NK-92 (cell line): ENCODE results near the gene CFAP73.
"Not testable (repeated sequence)": the region's sequence is repeated elsewhere in the genome, so short reads cannot be mapped to it uniquely, and the experiment has no call there.

Source experiments
- DNase-seq: peaks from one replicate; lab custom pipeline; 2025; ENCODE audit not compliant: unreplicated experiment; lab: John Stamatoyannopoulos, UW

Gene CFAP73

DNA sequence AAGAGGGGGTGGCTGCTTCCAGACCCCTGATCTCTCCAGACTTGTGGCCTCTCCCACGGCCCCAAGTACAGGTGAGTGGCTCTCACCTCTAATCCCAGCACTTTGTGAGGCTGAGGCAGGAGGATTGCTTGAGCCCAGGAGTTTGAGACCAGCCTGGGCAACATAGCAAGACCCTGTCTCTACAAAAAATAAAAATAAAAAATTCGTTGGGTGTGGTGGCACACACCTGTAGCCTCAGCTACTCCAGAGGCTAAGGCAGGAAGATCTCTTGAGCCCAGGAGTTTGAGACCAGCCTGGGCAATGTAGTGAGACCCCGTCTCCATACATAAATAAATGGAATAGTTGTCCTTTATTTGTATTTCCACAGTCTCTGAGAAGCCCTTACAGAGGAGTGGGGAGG lies 7.8 kb upstream of the CFAP73 start:
- not testable (repeated sequence) for DNase-seq

DNA sequence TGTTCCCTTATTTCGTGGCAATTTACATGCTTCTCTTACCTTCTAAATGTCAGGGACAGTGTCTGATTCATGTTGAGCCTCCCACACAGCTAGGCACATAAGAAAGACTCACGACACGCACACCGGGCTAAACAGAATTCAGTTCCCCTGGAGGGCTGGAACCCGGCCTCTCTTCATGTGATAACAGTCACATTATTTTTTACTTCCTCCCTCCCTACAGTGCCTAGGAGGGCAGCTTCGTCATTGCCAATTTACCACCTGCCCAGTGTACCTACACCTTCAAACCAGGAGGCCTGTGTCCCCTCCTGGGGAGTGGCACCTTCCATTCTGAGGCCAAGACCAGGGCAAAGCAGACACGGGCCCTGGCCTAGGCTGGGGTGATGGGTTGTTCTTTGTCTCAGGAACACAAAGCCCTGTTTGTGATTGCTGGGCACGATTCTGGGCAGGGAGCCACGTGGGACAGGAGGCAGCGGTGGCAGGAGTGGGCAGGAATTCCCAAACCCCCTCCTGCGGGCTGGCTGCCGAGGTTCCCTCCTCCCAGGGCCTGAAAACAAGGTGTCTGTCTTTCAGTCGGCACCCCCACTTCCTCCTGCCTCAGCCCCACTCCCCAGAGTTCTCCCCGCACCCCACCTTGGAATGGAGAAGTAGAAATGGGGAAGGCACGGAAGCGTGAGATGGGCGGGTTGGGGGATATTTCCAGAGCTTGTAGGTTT lies 7.2 kb upstream of the CFAP73 start:
- DNase-seq, result no peak

DNA sequence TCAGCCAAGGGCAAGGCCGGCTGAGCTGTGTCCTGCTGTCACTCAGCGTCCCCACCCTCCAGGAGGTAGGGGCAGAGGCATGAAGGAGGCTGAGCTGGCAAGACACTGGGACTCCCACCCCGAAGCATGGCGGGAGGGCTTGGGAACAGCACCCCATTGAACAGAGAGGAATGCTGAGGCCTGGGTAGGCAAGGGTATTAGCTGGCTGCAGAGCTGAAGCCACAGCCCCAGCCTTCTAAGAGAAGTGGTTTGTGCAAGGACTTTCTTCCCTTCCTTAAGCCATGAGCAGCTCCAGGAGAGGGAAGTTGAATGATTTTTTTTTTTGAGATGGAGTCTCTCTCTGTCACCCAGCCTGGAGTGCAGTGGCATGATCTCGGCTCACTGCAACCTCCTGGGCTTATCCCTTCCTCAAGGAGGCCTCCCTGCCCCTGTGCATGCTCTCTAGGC lies 6.6 kb upstream of the CFAP73 start:
- no peak for DNase-seq

DNA sequence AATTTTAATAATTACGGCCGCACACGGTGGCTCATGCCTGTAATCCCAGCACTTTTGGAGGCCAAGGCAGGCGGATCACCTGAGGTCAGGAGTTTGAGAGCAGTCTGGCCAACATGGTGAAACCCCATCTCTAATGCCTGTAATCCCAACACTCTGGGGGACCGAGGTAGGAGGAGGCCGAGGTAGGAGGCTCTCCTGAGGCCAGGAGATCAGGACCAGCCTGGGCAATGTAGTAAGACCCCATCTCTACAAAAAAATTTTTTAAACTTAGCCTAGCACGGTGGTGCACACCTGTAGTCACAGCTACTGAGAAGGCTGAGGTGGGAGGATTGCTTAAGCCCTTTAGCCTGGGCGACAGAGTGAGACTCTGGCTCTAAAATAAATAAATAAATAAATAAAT lies 5.6 kb upstream of the CFAP73 start:
- no peak for DNase-seq

DNA sequence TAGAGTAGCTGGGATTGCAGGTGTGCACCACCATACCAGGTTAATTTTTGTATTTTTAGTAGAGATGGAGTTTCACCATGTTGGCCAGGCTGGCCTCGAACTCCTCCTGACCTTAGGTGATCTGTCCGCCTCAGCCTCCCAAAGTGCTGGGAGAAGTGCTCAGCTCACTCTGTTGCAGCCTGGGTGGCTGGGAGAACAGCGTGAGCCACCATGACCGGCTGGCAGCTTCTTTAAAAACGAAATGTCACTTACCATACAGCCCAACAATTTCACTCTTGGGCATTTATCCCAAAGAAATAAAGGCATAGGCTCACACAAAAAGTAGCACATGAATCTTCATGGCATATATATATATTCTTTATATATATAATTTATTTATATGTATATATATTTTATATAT lies 4.7 kb upstream of the CFAP73 start:
- DNase-seq, result no peak

DNA sequence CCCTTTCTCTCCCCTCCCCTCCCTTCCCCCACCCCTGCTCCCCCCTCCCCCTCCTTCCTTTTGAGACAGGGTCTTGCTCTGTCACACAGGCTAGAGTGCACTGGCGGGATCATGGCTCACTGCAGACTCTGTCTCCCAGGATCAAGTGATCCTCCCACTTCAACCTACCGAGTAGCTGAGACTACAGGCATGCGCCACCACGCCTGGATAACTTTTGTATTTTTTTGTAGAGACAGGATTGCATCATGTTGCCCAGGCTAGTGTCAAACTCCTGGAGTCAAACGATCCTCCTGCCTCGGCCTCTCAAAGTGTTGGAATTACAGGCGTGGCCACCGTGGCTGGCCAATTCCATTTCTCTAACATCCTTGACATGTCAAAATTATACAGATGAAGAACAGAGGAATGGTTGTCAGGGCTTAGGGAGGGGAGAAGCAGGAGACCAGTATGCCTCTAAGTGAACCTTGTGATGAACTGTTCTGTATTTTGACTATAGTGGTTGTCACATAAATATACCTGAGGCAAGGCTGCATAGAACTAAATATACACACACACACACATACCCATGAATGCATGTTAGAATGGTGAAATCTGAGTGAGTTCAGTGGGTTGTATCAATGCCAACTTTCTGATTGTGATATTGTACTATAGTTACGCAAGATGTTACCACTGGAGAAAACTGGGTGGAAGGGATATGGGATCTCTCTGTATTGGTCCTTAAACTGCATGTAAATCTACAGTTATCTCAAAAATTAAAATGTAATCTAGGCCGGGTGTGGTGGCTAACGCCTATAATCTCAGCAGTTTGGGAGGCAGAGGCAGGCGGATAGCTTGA lies 3.6 kb upstream of the CFAP73 start:
- no peak for DNase-seq

DNA sequence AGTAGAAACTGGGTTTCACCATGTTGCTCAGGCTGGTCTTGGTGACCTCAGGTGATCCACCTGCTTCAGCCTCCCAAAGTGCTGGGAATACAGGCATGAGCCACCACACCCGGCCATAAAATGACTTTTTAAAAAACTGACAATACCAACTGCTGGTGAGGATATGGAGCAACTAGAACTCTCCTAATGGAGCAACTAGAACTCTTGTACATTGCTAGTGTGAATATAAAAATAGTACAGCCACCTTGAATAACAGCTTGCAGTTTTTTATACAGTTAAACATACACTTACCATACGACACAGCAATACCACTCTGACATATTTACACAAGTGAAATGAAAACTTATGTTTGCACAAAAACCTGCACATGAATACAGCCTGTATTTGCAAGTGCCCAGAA lies 2.5 kb upstream of the CFAP73 start:
- no peak for DNase-seq

DNA sequence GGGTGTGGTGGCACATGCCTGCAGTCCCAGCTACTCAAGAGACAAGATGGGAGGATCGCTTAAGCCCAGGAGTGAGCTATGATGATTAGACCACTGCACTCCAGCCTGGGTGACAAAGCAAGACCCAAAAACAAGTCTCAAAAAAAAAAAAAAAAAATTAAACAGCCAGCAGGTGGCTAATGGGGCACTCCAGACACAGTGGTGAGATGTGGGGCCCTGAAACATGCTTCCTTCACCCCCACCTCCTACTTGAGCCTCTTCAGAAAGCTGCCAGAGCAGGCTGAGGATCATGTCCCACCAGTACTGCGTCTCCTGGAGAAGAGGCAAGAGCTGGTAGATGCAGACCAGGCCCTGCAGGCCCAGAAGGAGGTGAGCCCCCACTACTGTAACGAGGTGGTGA lies 2.1 kb downstream of the CFAP73 start:
- no peak for DNase-seq

DNA sequence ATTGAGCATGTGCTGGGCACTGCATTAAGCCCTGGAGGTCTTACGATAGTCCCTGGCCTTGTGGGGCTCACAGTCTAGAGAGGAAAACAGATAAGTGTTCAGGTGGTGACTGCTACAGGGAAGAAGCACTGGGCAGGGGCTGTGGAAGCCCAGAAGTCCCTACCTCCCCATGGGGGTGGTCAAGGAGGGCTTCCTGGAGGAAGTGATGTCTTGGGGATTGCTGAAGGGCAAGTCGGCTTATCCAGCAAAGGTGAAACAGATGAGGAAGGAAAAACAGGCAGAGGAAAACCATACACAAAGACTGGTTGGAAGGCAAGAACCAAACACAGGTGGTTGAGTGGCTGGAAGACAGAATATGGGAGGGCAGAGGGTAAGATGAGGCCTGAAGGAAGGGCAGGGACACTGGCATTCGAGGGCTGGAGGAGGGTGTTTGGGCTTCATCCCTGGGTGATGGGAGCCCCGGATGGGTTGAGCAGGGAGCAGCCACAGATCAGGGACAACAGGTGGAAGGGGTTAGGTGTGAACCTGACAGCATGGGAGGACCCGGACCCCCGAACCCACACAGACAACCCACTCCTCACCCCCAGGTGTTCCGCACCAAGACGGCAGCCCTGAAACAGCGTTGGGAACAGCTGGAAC lies 2.8 kb downstream of the CFAP73 start:
- no peak for DNase-seq

DNA sequence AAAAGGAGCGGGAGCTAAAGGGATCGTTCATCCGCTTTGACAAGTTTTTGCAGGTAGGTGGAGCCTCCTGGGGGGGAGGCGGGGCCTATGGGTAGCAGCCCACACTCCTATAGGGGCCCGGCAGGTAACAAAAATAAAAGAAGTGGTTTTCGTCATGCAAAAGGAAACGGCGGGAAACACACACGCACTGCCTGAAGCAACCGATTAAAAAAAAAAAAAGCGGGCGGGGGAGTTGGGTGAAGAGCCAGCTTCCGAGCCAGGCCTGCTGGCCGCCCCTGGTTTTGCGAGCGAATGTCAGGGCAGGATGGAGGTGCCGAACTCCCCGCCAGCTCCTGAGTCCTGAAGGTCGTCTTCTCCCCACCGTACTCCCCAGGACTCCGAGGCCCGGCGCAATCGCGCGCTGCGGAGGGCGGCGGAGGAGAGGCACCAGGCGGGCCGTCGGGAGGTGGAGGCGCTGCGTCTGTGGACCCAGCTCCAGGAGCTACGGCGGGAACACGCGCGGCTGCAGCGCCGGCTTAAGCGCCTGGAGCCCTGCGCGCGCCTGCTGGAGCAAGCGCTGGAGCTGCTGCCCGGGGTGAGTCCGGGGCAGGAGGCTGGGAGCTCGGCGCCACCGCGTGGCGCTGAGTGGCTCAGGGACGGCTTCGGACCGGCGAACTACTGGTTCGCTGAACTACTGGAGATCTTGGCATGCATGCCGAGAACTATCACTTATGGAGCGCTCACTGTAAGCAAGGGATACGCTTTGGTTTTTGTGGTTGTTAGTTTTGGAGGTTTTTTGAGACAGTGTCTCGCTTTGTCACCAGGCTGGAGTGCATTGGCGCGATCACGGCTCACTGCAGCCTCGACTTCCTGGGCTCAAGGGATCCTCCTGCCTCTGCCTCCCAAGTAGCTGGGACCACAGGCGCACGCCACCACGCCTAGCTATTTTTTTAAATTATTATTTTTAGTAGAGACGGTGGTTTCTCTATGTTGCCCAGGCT lies 3.6 kb downstream of the CFAP73 start:
- DNase-seq, result no peak

DNA sequence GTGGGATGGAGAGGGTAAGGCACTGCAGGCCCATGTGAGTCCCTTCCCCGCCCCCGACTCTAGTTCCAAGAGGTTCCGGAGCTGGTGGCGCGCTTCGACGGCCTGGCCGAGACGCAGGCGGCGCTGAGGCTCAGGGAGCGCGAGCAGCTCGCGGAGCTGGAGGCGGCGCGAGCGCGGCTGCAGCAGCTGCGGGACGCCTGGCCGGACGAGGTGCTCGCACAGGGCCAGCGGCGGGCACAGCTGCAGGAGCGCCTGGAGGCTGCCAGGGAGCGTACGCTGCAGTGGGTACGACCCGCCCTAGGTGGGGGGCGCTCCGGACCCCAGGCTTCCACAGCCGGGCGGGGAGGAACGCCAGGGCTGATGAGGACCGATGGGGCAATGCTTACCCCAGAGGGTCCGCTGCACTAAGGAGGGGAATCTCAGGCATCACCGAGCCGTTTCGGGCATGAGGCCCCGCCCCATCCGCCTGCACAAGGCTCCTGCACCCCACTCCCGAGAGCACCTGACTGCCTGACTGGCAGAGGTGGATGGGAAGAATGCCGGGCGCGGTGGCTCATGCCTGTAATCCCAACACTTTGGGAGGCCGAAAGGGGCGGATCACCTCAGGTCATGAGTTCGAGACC lies 4.9 kb downstream of the CFAP73 start:
- DNase-seq, result no peak

DNA sequence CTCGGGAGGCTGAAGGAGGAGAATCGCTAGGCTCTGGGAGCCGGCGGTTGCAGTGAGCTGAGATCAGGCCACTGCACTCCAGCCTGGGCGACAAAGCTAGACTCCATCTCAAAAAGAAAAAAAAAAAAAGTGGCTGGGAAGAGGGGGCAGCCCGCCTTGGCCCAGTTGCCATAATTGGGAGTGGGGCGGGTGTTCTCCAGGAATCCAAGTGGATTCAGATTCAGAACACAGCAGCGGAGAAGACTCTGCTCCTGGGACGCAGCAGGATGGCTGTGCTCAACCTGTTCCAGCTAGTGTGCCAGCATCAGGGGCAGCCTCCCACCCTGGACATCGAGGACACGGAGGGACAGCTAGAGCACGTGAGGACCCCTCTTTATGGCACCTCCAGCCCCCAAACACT lies 5.5 kb downstream of the CFAP73 start:
- no peak for DNase-seq

DNA sequence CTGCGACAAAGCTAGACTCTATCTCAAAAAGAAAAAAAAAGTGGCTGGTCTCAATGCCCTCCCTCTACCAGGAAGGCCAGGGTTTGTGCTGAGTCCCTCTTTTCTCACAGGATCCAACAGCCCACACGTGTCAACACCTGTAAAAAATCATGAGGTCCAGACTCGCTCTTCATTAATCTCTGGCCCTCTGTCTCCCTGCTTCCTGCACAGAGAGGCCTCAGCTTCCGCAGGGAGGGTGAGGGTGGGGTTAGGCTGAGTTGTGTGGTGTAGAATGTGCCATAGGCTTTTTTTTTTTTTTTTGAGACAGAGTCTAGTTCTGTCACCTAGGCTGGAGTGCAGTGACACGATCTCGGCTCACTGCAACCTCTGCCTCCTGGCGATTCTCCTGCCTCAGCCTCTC lies 6.1 kb downstream of the CFAP73 start:
- no peak for DNase-seq

DNA sequence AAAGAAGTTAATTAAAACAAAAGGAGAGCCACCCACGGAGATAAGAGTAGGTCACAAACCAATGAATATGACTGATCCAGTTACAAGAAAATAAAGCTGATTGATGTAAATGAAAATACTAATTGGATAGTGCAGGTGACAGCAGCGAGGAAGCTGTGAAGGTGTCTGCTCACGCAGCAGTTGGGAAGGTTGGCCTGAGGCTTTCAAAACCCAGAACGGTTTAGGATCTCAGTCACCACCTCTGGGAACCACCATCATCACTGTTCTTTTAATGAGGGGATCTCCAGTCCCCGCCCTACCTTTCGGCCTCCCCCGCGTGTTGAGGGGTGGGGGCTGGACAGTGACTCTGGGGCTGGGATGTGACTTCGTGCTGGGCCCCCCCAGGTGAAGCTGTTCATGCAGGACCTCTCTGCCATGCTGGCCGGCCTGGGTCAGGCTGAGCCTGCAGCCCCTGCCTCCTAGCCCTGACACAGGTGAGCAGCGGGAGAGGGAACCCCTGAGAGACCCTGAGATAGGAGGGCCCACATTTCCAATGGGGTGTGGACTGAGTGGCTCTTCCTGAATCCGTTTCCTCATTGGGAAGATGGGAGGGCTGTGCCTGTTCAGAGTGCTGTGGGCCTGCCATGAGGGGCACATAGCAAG lies 7.8 kb downstream of the CFAP73 start:
- no peak for DNase-seq

DNA sequence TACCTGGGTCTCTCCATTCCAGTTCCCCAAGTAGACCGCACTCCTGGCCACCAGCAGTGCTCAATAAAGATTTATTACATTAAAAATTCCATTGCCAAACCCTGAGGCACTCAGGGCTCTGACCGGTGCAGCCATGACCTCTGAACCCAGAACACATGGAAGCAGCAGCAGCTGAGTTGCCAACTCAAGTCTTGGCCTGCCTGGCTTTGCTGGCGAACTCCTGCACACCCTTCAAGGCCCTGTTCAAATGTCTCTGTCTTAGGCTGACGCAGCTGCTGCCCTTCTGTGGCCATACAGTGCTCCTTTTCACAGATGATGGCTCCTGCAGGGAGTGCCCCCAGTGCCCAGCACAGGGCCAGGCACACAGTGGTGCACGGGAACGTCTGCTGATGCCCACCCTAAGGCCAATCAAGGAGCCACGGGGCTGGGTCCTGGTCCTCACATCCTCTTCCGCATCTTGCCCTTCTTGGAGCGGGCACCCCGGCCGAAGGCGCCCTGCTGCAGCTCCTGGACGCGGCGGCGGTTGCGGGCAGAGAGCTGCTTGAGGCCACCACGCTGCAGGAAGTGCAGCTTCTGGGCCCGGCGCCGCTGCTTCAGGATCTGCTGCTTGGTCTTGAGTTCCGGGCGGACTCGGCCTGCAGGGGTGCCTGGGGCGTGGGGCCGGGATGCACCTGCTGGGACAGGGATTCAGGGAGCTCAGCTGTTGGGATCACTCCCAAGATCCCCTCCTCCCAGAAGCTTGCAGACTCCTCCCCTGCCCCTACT lies 9.1 kb downstream of the CFAP73 start:
- no peak for DNase-seq

DNA sequence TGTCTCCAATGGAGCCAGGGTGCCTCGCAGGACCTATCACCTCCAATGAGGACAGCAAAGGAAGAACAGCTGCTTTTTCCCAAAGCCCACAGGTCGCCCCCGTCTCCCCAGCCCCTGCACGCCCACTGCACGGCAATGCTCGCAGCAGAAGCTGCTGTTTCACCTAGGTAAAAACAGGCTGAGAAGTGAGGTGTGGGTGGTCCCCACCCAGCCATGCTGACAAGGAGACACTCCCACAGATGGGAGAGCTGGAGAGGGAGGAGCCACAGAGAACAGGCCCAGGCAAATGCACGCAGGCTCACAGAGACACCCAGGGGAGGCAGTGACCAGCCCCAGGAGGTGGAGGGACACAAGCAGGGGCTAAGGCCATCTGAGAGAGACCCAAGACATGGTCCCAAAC lies 10.4 kb downstream of the CFAP73 start:
- DNase-seq, result no peak

DNA sequence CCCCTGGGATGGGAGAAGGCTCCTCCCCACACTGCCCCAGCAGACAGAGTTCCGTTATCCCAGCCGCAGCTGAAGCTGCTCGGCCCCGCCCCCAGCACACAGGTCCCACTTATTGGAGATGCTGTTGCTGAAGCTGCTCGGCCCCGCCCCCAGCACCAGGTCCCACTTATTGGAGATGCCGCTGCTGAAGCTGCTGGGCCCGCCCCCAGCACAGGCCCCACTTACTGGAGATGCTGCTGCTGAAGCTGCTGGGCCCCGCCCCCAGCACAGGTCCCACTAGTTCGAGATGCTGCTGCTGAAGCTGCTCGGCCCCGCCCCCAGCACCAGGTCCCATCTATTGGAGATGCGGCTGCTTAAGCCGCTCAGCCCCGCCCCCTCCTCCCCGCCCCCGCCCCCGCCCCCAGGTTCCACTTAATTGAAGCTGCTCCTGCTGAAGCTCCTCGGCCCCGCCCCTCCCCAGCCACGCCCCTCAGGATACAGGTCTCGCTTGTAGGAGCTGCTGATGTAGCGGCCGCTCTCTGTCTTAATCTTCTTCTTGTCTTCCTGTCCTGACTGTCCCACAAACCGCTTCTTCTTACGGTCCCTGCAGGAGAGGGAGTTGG lies 12.0 kb downstream of the CFAP73 start:
- DNase-seq, result no peak

DNA sequence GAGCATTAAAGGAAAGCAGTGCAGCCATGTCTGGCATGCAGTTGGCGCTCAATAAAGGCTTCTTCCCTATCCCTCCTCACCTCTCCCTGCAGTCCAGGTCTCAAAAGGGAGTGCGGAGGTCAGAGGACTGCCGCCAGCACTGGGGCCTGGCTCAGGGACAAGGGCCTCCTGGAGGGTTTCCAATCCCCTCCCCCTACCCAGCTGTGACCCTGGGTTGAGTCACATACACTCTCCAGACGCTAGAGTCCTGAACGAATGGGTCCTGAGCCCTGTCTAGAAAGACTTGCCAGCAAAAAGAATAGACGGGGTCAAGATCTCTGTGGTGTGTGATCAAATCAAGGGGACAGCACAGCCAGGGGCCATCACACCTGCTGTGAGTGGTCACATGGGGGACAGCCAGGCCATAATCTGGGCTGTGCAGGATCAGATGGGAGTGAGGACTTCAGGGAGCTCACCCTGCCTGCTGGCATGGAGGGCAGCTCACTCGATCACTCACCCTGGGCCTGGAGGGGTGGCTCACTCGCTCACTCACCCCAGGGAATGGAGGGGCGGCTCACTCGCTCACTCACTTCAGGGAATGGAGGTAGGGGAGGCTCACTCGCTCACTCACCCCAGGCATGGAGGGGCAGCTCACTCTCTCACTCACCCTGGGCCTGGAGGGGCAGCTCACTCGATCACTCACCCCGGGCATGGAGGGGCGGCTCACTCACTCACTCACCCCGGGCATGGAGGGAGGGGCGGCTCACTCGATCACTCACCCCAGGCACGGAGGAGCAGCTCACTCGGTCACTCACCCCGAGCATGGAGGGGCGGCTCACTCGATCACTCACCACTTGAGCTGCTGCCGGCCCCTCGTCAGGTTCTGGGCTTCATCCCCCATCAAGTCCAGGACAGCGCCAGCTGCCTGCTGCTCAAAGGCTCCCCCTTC lies 12.8 kb downstream of the CFAP73 start:
- DNase-seq, result no peak
